Colonic mucosa (tissue), 4 donors: ENCODE measurements around the gene NANOGP8. TPM values are rescaled to one million over a fixed set of nuclear protein-coding genes. Genes with fewer than 3 reads are reported as not detected.

Experiments used
- DNase-seq: peaks from one replicate; pipeline ENCODE4 v3.0.0-alpha.2; 2020
- H3K27ac ChIP-seq: fragments of 200-600 bp; one replicate; pipeline ENCODE4 v1.8.0; 2021
- H3K27me3 ChIP-seq: fragments of 200-600 bp; one replicate; pipeline ENCODE4 v1.8.0; 2021
- H3K36me3 ChIP-seq: fragments of 200-600 bp; one replicate; pipeline ENCODE4 v1.8.0; 2021
- H3K4me1 ChIP-seq: fragments of 200-600 bp; one replicate; pipeline ENCODE4 v1.8.0; 2021; ENCODE audit warnings: mild to moderate bottlenecking
- H3K4me3 ChIP-seq: fragments of 200-600 bp; one replicate; pipeline ENCODE4 v1.8.0; 2021
- H3K9ac ChIP-seq, 2 donors: one replicate each; pipeline ENCODE4 v1.7.0; 2013; ENCODE audit warnings: control low read depth in 2 of 2, low read depth in 2 of 2, low read length in 2 of 2
- H3K9me3 ChIP-seq: fragments of 200-600 bp; one replicate; pipeline ENCODE4 v1.8.0; 2021
- intact Hi-C: fragments of 100-400 bp; cut with DNase I; formaldehyde crosslinking; loops from one replicate; pipeline ENCODE4 v1.14.1; 2022
- total RNA-seq, 2 donors: library from RNA; stranded (reverse); fragmentation: NEBNext Ultra II Directional in 1 of 2; extraction: Animal tissue kit (Norgen Biotek cat#: 25700) in 1 of 2; gene quantifications; one replicate each; pipeline ENCODE4 v1.2.1, GENCODE V29; 2021
- TF ChIP-seq, protein P1 (sequence below): fragments of 200-600 bp; IDR thresholded peaks from one replicate; pipeline ENCODE4 v1.8.0; 2022; ENCODE audit warnings: antibody characterized with exemption, mild to moderate bottlenecking
- donor health status: healthy.
- donor health status: DM: no; HTN: no; CAD: no.
- donor health status: DM: no; HTN: no; CAD: no.

NANOGP8 gene
- total RNA-seq, 2 donors from 2014 or later: not detected

DNA sequence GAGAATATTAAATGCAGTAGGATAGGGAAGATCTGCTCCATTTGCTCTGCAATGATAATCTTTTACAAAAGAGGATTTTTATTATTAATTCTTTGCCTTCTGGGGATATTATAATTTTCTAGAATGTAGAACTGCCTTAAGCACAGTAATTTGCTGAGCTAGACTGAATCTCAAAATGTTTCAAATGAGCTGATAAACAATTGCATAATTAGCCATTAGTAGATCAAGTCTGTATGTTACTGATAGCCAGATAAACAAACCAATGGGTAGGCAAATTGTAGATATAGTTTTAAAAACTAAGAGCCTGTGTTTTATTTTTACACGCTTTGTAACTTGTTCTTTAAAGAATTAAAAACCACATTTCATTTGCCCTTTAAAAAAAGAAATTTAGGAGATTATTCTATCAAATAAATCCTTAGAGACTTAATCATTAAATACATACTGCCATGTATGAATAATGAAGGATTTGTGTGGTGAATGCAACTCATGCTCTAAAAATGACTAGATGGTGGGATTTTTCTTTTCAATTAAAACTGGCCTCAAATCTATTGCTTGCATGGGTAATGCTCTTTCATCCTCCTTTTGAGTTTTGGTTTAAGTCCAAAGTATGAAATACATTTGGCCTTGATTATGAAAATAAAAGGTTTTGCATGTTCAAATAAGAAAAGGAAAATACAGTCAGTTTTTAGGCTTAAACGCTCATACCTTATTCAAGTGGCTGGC is 32.6 kb upstream of the NANOGP8 start:
- no peaks in the 10 kb centered on the region for H3K4me1 ChIP-seq
- TF ChIP-seq, protein P1, sequence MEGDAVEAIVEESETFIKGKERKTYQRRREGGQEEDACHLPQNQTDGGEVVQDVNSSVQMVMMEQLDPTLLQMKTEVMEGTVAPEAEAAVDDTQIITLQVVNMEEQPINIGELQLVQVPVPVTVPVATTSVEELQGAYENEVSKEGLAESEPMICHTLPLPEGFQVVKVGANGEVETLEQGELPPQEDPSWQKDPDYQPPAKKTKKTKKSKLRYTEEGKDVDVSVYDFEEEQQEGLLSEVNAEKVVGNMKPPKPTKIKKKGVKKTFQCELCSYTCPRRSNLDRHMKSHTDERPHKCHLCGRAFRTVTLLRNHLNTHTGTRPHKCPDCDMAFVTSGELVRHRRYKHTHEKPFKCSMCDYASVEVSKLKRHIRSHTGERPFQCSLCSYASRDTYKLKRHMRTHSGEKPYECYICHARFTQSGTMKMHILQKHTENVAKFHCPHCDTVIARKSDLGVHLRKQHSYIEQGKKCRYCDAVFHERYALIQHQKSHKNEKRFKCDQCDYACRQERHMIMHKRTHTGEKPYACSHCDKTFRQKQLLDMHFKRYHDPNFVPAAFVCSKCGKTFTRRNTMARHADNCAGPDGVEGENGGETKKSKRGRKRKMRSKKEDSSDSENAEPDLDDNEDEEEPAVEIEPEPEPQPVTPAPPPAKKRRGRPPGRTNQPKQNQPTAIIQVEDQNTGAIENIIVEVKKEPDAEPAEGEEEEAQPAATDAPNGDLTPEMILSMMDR: no peak
- H3K27me3 ChIP-seq: no peaks in the 10 kb centered on the region
- H3K36me3 ChIP-seq: no peaks in the 10 kb centered on the region
- H3K4me3 ChIP-seq: no peak overlapping the region
- no peak for DNase-seq
- H3K27ac ChIP-seq: no peak overlapping the region
- H3K9me3 ChIP-seq: no peaks in the 10 kb centered on the region
- intact Hi-C loops: no loop called here
- H3K9ac ChIP-seq: no peak overlapping the region

DNA sequence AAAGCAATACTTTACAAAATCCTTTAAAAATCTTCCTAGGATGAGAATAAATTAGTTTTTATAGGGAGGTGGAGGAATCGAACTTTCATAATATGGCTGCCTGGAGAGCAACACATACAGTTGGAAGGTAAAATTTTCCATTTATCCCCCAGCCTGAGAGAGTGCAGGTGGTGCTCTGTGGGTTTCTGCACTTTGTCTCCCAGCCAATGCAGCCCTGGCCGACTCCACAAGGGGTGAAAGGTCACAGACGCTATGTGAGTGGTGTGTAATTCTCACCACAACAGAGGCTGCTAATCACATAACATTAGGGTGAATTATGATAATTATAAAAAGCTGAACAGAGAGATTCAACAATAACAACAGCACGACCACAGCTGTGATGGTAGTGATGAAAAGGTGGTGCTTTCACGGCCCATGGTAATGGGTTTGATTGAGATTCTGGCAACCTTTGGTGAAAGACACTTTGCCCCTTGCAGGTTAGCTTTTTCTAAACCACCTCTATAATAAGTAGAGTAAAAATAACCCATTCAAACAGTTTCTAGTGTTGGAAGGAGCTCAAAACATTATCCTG is 30.1 kb upstream of the NANOGP8 start:
- no peak for DNase-seq
- Histone ChIP-seq H3K9me3 (no peaks in the 10 kb centered on the region), H3K9ac (no peak overlapping the region), H3K36me3 (no peaks in the 10 kb centered on the region), H3K27ac (no peak overlapping the region), H3K4me1 (no peaks in the 10 kb centered on the region), H3K4me3 (no peak overlapping the region), H3K27me3 (no peaks in the 10 kb centered on the region)
- TF ChIP-seq, protein P1: no peak
- intact Hi-C loops: no loop called here

DNA sequence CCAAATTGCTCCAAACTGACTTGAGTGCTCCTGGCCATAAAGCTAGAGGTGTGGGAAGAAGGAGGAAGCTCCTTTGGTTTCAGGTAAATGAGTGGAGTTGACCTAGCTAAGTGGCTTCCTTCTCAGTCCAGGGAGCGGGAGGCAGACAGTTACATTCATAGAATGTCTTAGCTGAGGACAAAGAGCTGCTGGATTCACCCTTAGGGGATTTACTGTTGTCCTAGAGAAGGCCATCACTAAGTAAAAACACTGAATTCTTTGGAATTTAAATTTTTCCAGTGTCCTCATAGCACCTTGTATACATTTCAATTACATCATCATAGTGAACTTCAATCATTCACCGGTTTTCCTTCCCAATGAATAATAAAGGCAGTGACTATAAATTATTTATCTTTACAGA is 27.3 kb upstream of the NANOGP8 start:
- Histone ChIP-seq H3K9ac (no peak overlapping the region), H3K27ac (no peak overlapping the region), H3K27me3 (no peaks in the 10 kb centered on the region), H3K4me1 (no peaks in the 10 kb centered on the region), H3K9me3 (no peaks in the 10 kb centered on the region), H3K36me3 (no peaks in the 10 kb centered on the region), H3K4me3 (no peak overlapping the region)
- intact Hi-C loops: no loop called here
- no peak for DNase-seq
- TF ChIP-seq, protein P1: no peak

DNA sequence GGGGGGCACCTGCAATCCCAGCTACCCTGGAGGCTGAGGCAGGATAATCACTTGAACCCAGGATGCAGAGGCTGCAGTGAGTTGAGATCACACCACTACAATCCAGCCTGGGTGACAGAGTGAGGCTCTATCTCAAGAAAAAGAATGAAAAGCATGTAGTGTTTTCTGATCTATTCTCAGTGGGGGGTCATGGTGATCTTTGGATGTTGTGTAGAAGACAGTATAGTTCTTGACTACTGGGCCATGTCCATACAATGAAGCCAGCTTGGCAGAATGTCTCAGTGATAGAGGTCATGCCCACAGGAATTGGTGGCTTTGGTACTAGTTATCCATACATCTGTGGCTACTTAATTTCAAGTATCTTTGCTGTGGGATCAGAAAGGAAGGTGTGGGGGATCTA is 26.8 kb upstream of the NANOGP8 start:
- DNase-seq: no peak
- H3K27me3 ChIP-seq: no peaks in the 10 kb centered on the region
- no peaks in the 10 kb centered on the region for H3K9me3 ChIP-seq
- H3K9ac ChIP-seq: no peak overlapping the region
- TF ChIP-seq, protein P1: no peak
- no peak overlapping the region for H3K27ac ChIP-seq
- H3K4me3 ChIP-seq: no peak overlapping the region
- no peaks in the 10 kb centered on the region for H3K4me1 ChIP-seq
- intact Hi-C loops: no loop called here
- no peaks in the 10 kb centered on the region for H3K36me3 ChIP-seq

DNA sequence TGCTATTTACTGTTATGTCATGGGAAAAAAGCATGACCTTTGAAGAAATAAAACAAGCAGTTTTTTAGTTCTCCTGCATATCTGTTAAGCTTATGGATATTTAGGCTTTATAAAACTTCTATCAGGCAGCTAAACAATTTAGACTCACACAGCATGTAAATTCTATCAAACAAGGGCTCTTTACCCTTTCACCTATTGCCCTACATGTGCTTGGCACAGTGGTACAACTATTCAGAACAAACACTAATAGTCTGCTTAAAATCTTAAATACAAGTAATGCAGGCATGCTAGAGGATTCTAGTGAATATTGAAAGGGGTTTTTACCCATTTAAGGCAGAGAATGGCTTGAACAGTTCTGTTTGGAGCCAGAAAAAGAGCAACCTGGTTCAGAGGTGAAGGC is 23.4 kb upstream of the NANOGP8 start:
- H3K27ac ChIP-seq: no peak overlapping the region
- no peaks in the 10 kb centered on the region for H3K9me3 ChIP-seq
- H3K4me3 ChIP-seq: no peak overlapping the region
- H3K4me1 ChIP-seq: no peaks in the 10 kb centered on the region
- no peaks in the 10 kb centered on the region for H3K27me3 ChIP-seq
- no peaks in the 10 kb centered on the region for H3K36me3 ChIP-seq
- no peak overlapping the region for H3K9ac ChIP-seq
- intact Hi-C loops: no loop called here
- TF ChIP-seq, protein P1: no peak
- DNase-seq: no peak
